NCI-H345 (cell line): ENCODE results near the gene PKNOX2.
A peak's percentile ranks its signal among the peaks of the same experiment; 100 is the strongest.

Experiments used
- DNase-seq: peaks from one replicate; lab custom pipeline; 2025; lab: John Stamatoyannopoulos, UW

The PKNOX2 gene

DNA sequence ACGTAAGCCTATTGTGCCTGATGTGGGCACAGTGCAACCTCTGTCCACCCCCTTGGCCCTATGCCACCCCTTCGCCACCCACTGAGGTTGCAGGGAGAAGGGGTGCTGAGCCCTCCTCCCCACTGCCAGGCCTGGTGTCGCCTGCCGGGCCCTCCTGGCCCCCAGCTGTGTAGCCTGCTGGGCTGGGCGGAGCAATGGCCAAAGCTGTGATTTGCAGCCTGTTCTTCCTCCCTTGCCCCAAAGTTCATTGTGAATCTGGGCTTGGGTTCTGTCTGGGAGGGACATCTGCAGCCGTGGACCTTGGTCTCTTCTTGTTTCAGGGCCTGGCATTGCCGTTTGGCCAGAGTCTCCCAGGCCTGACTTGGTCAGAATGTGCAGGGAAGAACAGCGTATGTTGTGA lies 121.9 kb downstream of the PKNOX2 start:
- no peak for DNase-seq

GRCh38 chr11:125287491-125288210 lies 123.1 kb downstream of the PKNOX2 start:
- no peak for DNase-seq

- DNase-seq, result no peak
These were observed 125.0 kb downstream of the PKNOX2 start for GRCh38 chr11:125289419-125290098.

DNA sequence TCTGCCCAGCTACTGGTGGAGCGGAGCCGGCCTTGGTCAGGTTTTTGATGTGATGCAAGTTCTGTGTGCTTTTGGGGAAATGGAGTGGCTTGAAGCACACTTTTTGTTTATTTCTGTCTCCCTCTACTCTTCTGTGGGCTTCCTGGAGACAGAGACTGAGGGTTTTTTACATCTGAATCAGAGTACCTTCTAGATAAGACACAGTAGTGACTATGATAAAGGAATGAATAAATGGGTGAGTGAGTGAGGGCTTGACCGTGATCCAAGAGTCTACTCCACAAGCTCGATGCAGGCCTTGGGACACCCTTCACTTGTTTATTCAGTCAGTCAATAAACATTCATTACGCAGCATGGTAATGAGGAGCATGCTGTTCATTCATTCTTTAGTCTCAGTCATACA lies 125.7 kb downstream of the PKNOX2 start:
- DNase-seq, result no peak

DNA sequence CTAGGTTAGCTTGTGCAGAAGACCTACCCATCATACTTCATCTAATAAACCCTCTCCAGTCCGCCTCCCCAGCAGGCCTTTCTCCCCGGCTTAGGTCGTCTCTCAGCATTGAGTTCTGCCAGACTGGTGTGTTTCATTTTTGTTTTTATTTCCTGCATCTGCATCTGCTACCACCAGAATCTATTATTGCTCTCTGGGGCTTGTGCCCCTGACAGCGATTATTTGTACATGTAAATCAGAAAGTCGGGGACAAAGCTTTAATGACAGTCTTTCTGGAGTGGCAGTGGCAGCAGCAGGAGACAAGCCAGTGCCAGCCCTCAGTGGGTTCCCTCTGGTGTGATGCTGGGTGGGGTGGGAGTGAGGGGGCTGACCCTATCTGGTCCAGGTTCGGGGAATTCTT lies 127.5 kb downstream of the PKNOX2 start:
- peak; percentile 39 for DNase-seq

GRCh38 chr11:125293596-125293995 lies 129.0 kb downstream of the PKNOX2 start:
- DNase-seq, result no peak

DNA sequence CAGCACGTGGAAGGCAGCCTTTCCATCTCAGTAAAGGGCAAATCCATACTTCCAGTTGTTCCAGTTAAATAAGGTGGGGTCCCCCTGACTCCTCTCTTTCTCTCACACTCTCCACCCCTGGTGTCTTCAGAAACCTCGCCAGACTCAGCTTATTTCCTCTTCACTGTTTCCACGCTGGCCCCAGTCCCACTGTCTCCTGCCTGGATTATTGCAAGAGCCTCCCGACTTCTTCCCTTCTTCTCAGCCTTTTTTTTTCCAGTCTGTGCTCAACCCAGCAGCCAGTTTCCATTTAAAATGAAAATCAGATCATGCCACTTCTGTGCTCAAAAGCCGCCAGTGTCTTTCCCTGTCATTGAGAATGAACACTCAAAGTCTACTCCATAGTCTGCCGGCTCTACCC lies 131.4 kb downstream of the PKNOX2 start:
- no peak for DNase-seq

- no peak for DNase-seq
These were observed 132.9 kb downstream of the PKNOX2 start for GRCh38 chr11:125297346-125297915.

GRCh38 chr11:125299061-125299615 lies 134.6 kb downstream of the PKNOX2 start:
- no peak for DNase-seq

- DNase-seq, result no peak
These were observed 135.3 kb downstream of the PKNOX2 start for GRCh38 chr11:125299821-125300220.

- no peak for DNase-seq
These were observed 136.3 kb downstream of the PKNOX2 start for GRCh38 chr11:125300791-125301218.

DNA sequence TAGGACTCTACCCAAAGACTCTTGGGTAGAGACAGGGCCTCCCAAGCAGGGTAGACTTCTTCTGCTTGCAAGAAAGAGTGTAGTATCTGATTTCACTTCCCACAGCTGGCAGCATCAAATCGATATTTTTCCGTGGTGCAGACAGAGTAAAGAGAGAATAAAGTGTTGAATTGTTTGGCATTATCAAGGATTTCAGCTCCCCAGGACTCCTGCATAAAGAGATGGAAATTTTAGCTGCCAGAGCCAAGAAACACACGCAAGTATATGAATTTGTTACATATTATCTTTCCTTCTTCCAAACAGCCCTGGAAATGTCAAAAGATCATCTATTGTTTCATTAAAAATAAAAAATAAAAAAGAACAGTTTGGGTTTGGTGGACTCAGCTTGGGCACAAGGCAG lies 136.8 kb downstream of the PKNOX2 start:
- DNase-seq, result no peak

- DNase-seq, result no peak
These were observed 138.6 kb downstream of the PKNOX2 start for GRCh38 chr11:125303186-125303585.

- DNase-seq, result no peak
These were observed 139.1 kb downstream of the PKNOX2 start for GRCh38 chr11:125303694-125304093.

DNA sequence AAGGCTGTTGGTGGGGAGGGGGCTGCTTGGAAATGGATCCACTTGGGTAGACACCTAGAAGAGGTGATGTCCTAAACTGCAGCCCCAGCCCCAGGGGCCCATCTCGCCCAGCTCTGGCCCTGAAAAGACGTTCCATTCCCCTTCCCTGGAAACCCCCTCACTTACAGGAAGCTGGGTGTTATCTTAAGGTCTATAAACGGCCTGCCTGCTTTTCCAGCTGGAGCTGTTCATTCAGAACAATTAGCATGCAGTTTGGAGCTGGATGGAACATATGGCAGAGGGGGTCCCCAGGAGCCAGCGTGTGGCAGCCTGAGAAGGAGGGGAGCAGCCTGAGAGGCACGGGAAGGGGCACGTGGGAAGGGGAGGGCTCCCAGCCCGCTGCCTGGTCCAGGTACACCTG lies 139.6 kb downstream of the PKNOX2 start:
- no peak for DNase-seq

GRCh38 chr11:125304876-125305275 lies 140.3 kb downstream of the PKNOX2 start:
- no peak for DNase-seq

DNA sequence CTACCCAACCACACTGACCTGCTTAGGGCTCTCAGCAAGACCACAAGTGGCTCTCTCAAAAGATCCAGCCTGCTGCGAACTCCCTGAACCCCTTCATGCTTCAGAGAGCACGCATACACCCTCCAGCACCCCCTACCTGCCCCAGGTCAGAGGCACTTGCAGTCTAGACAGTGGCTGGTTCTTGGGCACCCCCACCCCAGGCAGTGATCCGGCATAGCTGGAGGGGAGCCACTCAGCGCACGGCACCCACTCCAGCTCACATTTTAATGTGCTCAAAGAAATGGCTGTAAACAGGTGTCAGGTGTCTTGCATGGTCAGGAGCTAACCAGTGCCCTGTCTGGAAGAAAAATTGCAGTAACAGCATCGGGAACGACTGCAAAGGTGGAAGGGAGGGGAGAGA lies 140.8 kb downstream of the PKNOX2 start:
- peak; percentile 51 for DNase-seq

- DNase-seq, result no peak
These were observed 141.9 kb downstream of the PKNOX2 start for GRCh38 chr11:125306476-125306875.

DNA sequence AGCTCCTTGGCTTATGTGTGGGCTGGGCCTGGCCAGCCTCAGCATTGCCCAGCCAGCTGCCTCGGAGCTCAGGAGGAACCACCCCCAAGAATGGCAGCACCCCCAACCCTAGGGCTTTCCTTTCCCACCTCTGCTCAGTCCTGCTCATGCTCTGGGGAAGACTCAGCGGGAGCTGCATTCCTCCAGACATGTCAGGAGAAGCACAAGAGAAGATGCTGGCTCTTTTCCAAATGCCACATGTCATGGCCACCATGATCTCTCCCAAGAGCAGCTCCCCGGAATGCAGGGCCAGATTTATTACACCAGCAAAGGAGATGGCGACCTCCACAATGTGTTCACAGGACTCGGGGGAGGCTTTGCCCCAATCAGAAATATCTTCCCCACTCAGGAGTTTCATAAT lies 143.7 kb downstream of the PKNOX2 start:
- DNase-seq, result no peak

DNA sequence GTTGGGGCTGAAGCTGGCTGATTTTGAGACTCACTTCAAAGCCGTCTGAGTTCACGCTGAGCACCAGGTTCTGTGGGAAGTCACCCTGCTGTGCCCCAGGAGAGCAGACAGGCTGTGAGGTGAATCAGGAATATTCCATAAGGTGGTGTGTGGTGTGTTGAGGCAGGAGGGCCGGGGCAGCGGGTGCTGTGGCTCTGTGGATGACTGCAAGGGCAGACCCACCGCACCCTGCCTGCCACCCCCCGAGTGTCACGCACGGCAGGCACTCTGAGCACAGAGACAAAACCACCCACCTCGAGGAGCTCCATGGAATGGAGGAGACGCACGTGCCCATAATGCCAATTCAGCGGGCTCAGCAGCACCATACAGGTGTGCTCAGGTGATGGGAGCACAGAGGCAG lies 147.8 kb downstream of the PKNOX2 start:
- no peak for DNase-seq

DNA sequence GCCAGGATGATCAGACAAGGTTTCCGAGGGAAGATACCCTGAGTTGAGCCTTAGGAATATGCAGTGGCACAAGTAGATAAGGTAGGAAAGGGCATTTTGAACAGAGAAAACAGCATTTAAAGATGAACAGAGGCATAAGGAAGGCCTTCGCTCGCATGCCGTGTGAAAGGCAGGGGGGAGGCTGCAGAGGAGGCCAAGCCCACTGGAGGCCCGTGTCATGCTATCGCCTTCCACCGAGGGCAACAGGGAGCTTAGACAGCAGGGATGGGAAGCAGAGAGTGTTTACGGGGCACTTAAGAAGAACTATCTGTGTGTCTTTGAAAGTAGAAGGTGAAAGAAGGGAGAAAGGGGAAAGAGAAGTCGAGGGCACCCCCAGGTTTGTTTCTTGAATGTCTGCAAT lies 148.3 kb downstream of the PKNOX2 start:
- no peak for DNase-seq

DNA sequence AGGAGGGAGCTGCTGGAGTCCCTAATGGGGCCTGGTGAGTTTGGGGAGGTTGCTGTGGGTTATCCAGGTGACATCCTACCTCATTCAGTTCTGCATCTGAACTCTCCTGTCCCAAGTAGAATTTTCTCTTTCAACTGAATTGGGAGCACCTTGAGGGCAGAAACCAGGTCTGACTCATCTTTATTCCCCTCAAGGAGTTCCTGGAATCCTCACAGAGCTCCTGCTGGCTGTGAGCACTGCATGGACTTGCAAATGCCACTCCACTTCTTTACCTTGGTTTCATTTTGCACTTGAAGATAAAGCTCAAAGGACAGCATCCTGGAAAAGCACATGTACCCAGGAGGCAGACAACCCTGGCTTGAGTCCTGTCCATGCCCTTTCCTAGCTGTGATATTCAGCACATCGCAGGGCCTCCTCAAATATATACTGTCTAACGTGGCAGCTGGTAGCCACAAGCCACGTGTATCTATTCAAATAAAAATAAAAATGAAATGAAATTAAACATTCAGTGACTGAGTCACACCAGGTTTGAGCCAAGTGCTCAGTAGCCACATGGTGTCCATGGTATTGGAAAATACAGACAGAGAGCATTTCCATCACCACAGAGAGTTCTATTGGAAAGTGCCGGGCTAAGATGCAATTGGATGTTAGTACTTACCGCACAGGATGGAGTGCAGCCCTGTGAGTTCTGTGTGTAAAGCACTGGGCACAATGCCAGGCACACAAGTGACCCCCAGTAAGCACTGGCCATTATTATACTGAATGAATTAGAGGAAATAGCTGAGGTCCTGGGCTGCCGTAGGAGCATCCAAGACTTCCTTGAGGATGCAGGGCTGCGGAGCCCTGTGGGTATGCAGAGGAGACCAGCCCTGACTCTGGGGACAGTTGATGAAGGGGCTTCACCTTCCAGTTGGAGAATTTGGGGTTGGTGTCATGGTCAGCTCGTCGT lies 149.0 kb downstream of the PKNOX2 start:
- no peak for DNase-seq
